Ovary (tissue), 3 donors: ENCODE data around the gene CLCN5.

Experiments
- CTCF ChIP-seq, 3 donors: fragments of 450-650 bp in 2 of 3; fragments of 200-600 bp in 1 of 3; IDR thresholded peaks; one replicate each; pipeline versions ENCODE4 v1.5.1 to v1.8.0; 2016 to 2022; ENCODE audit warnings: antibody characterized with exemption in 3 of 3, mild to moderate bottlenecking in 1 of 3
- EP300 ChIP-seq: sonication (generic); formaldehyde crosslinking; IDR thresholded peaks from one replicate; pipeline ENCODE4 v1.6.1; 2017; ENCODE audit warnings: antibody characterized with exemption
- POLR2A ChIP-seq: fragments of 450-650 bp; IDR thresholded peaks from one replicate; pipeline ENCODE4 v1.6.1; 2017; ENCODE audit warnings: antibody characterized with exemption, mild to moderate bottlenecking, moderate library complexity
- donor health status: DM: no; HTN: no; CAD: no.

GRCh38 chrX:50073601-50074000 lies 151.2 kb downstream of the CLCN5 start:
- no peak for TF ChIP-seq CTCF (IDR thresholded peaks at IDR 0.05)
- TF ChIP-seq POLR2A = no peak
- no peak for TF ChIP-seq EP300
